GM21390 (cell line): ENCODE data around the gene POM121.
A peak's percentile ranks its signal among the peaks of the same experiment; 100 is the strongest.
"Not testable (repeated sequence)": the region's sequence is repeated elsewhere in the genome, so short reads cannot be mapped to it uniquely, and the experiment has no call there.

Experiments
- ATAC-seq: cut with Tn5 transposase; IDR thresholded peaks from one replicate; pipeline ENCODE4 v1.9.1; 2021; ENCODE audit not compliant: unreplicated experiment

The POM121 gene

DNA sequence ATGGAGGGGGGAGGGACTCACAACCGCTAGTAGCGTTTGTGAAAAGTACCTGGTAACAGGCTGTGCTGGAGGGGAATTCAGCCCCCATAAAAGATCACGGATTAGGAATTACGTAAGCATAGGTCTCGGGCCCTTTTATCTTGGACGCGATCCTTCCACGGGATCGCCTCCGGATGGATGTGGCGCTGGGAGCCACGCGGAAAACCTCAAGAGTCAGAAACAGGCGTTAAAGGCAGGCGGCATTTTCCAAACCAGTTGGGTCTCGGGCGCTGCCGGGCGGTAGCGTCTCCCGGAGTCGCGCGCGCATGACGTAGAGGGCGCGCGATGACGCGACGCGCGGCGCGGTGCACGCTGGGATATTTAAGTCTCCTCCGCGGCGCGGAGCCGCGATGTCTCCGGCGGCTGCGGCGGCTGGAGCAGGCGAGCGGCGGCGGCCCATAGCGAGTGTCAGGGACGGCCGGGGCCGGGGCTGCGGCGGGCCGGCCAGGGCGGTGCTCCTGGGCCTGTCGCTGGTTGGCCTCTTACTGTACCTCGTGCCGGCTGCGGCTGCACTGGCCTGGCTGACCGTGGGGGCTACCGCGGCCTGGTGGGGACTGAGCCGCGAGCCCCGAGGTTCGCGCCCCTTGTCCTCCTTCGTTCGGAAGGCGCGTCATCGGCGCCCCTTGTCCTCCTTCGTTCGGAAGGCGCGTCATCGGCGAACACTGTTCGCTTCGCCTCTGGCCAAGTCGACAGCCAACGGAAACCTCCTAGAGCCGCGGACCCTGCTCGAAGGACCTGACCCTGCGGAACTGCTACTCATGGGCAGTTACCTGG is at the start of gene POM121:
TSS of gene POM121 (plus strand) at position 363 of the 813 bp plus-strand sequence. CDS start at position 390, 27 bp downstream.
- ATAC-seq, result peak; percentile 86

DNA sequence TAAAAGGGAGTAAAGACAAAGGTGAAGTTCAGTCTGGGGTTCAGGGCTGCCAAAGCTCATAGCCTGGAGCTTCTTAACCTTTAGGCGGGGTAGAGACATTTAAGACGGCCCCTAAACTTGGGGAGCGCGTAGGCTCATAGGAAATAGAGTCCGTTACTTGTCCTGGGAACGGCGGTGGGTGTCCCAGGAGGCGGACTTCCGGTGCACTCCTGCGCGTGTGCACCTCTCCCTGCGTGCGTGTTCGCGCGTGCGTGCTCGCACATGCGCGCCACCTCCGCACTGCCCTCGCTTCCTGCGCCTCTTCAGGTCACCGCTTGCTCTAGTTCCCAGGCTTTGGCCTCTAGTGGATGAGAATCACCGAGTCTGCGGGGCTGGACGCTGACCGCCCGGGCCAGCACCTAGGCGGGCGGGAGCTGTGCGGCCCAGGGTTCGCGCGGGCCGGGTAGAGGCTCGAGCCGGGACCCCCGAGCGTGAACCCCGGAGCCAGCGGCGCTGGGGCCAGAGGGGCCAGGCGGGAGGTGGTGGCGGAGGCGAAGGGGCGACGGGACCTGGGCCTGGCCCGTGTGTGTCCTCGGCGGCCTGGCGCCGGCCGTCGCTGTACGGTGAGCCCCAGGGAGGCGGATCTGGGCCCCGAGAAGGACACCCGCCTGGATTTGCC is 45.7 kb upstream of the POM121 start:
- peak; percentile 99 for ATAC-seq

DNA sequence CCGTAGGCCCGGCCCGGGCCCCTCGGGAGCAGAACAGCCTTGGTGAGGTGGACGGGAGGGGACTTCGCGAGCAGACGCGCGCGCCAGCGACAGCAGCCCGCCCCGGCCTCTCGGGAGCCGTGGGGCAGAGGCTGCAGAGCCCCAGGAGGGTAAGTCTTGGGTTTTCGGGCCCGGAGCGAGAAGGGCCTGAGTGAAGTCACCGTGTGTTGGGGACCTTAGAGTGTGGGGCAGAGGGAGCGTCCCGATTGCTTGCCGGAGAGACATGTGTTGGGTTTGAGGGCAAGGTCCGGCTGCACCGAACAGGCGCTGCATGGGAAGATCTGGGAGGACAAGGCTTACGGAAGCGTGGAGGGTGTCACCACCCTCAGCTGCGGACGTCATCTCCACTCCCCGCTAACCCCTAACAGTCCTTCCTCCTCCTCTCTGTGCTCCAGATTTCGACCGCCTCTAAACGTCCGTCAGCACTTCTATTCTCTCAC is 45.1 kb upstream of the POM121 start:
- ATAC-seq, result not testable (repeated sequence)

DNA sequence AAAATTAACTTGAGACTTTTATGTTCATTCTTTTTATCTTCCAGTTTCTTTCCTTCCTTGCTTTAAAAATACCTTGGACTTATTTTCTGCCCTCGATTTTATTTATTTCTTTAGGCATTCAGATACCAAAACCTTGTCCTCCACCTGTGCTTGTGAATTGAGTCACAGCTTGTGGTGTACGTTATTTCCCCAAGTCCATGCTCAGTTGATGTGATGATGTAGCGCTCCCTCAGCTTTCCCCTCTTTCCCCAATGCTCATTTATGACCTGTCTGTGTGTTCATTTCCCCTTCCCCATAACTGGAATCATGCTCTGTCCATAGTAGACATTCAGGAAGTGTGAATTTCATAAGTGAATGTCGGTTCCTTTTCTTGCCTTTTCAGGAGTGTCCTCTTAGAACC is 33.1 kb upstream of the POM121 start:
- ATAC-seq, result not testable (repeated sequence)

DNA sequence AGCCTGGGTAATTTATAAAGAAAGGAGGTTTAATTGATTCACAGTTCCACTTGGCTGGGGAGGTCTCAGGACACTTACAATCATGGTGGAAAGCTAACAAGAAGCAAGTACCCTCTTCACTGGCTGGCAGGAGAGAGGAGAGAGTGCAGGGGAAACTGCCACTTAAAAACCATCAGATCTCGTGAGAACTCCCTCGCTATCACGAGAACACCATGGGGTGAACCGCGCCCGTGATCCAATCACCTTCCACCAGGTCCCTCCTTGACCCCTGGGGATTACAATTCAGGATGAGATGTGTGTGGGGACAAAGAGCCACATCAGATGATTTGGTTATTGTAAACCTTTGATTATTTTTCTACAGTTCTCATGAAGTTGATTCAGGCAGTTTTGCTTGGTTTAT is 20.2 kb upstream of the POM121 start:
- ATAC-seq, result not testable (repeated sequence)

DNA sequence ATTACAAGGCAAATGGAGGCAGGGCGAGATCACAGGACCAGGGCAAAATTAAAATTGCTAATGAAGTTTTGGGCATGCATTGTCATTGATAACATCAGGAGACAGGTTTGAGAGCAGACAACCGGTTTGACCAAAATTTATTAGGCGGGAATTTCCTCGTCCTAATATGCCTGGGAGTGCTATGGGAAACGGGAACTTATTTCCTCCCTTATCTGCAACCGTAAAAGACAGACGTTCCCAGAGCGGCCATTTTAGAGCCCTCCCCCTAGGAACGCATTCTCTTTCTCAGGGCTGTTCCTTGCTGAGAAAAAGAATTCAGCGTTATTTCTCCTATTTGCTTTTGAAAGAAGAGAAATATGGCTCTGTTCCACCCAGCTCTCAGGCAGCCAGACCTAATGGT is 16.5 kb upstream of the POM121 start:
- not testable (repeated sequence) for ATAC-seq

DNA sequence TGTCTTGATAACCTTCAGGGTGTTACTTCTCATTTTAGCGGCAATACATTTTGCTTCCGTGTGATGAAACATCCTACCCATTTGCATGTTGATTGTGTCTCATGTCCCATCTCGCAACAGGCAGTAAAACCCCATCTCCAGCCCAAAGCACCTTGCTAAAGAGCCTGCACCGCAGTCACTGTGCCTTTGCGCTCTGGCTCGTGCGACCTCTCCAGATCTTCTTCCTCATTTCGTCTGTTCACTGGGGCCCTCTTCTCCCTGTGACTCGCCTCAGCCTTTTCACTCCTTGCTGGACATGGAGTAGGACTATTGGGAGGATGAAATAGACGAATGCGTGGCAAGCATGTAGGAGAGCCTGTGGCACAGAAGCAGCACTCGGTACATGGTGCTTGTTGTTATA is 13.5 kb upstream of the POM121 start:
- not testable (repeated sequence) for ATAC-seq

DNA sequence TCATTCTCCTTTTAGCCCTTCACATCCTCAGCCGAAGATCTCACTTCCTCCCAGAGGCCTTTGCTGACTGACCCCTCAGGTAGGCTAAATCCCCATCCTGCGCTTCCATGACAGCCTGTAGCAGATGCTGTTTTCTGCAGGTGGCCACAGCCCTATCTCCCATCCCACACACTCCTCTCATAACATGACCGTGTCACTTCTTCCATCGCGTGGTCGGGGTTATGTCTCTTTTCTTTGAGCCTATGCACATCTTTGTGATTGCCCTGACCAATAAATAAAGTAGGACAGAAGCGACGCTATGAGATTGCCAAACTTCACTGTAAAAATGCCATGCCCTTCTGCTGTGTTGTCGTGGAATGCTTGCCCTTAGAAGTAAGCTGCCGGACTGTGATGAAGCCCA is 11.1 kb upstream of the POM121 start:
- not testable (repeated sequence) for ATAC-seq

DNA sequence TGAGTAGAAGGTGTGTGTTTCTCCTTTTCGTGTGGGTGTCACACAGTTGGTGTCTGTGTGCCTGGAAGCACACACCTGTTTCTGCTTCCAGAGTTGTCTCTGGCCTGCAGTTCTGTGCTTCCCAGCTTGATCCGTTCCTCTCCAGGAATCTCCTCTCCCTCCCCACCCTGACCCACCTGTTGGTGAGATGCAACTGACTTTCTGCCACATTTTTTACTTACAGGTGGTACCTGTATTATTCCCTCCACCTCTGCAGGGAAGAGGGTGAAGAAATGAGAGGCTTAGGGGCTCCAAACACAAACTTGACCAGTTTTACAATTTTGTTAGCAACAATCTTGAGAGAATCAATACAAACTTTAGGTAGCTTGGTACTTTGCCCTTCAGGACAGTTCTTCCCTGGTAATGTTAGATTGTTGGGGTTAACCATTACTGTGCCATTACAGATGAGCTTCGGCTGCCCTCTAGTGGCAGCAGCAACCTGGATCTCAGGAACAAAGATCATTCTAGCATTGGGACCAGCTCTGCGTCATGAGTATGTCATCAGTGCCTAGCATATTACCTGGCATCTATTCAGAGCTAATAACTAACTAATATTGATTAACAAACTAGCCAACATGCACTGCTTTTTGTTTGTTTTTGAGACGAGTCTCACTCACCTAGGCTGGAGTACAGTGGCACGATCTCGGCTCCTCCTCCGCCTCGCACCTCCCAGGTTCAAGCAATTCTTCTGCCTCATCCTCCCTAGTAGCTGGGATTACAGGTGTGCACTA is 10.0 kb upstream of the POM121 start:
- peak; percentile 79 for ATAC-seq

DNA sequence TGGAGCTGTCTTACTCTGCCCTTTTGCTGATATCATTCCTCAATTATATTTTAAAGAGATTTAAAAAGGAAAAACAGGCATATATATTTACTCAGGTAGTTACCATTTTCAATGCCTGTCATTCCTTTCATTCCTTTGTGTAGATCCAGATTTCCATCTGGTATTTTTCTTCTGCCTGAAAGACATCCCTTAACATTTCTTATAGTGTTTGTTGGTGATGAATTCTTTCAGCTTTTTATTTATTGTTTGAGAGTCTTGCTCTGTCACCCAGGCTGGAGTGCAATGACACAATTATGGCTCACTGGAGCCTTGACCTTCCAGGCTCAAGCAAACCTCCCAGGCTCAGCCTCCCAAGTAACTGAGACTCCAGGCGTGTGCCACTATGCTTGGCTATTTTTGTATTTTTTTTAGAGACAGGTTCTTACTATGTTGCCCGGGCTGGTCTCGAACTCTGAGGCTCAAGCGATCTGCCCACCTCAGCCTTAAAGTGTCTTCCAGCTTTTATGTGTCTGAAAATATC is 5.6 kb upstream of the POM121 start:
- no peak for ATAC-seq

DNA sequence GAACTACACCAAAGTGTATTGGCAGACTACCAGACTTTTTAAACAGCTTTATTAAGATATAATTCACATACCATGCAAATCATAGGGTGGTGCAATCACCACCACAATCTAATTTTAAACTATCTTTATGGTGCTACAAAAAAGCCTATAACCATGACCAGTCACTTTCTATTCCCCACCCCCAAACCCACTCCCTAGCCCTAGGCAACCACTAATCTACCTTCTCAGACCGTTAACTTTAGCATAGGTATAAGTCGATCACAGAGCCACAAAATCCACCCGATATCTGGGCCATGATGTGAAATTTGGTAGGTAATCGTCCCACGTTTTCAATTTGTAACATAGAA is 536 bp upstream of the POM121 start:
- peak; percentile 28 for ATAC-seq

DNA sequence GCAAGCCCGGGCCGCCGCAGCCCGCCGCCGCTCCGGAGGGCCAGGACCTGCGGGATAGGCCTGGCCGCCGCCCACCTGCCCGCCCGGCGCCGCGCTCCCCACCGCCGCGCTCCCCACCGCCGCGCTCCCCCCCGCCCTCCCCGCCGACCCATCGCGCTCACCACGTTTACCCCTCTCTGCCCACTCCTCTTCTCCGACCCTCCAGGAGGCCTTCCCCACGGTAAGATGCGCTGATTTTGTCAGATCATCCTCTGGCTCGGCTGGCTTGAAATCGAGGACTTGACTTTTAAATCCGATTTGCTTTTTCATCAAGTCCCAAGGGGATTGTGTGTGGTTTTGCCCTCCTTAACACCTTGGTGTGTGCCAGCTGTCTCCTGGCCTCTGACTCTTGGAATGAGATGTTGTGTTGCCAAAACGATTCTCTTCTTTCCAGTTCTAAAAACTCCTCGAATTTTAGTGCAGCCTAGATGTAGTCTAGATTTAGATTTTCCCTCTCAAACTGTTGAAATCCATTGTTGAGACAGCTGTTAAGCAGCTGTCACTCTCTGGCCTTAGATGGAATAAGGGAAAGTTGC is 738 bp downstream of the POM121 start:
- ATAC-seq, result no peak

DNA sequence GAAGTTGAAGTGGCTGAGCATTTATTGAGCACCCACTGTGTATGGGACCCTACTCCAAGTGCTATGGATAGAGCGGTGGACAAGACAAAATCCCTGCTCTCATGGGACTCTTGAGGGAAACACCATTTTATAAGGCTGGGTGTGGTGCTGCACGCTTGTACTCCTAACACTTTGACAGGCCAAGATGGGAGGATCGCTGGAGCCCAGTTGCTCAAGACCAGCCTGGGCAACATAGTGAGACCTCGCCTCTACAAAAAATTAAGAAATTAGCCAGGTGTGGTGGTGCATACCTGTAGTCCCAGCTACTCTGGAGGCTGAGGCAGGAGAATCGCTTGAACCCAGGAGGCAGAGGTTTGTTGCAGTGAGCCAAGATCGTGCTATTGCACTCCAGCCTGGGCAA is 2.9 kb downstream of the POM121 start:
- ATAC-seq, result not testable (repeated sequence)

DNA sequence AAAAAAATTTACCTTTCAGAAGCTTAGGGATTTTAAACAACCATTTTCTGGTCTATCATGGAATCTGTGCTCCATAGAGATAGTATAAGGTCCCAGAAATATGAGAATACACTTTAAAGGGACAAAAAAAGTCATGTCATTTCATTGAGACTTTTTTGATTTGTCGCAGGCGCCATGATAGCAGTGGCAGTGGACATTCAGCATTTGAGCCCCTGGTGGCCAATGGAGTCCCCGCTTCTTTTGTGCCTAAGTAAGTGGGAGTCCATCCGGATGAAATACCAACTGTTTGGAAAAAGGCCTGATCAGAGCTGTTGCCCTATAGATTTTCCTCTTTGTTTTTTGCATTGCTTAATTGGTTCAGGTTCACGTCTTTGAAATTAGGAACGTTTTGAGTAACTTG is 3.3 kb downstream of the POM121 start:
- ATAC-seq, result not testable (repeated sequence)

DNA sequence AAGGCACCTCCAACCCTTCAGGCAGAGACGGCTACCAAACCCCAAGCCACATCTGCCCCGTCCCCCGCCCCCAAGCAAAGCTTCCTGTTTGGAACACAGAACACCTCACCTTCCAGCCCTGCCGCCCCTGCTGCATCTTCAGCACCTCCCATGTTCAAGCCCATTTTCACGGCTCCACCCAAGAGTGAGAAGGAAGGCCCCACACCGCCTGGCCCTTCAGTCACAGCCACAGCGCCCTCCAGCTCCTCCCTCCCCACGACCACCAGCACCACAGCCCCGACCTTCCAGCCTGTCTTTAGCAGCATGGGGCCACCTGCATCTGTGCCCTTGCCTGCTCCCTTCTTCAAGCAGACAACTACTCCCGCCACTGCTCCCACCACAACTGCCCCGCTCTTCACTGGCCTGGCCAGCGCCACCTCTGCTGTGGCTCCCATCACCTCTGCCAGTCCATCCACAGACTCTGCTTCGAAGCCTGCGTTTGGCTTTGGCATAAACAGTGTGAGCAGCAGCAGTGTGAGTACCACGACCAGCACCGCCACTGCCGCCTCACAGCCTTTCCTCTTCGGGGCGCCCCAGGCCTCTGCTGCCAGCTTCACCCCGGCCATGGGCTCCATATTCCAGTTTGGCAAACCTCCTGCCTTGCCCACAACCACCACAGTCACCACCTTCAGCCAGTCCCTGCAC is 17.3 kb downstream of the POM121 start:
- not testable (repeated sequence) for ATAC-seq

DNA sequence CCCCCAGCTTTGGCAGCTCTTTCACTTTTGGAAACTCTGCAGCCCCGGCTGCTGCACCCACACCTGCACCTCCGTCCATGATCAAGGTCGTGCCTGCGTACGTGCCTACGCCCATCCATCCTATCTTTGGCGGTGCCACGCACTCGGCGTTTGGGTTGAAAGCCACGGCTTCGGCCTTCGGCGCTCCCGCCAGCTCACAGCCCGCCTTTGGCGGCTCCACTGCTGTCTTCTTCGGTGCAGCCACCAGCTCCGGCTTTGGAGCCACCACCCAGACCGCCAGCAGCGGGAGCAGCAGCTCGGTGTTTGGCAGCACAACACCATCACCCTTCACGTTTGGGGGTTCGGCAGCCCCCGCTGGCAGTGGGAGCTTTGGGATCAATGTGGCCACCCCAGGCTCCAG is 18.1 kb downstream of the POM121 start:
- not testable (repeated sequence) for ATAC-seq

DNA sequence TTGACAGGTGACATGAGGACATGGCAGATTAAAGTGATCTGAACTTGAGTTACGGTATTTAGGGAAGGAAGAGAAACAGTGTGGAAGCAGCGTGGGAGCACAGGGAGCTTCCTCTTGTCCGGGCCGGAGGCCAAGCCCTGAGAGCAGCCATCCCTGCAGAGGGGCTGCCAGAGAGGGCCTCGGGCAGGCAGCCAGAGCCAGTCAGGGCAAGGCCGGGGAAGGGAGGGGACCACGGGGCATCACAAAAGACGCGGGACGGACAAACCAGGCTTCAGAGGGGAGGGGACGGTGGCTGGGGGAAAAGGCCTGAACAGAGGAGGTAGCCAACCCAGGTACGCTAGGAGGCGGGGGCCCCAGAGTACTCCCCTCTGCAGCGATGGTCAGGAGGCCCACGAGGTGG is 20.0 kb downstream of the POM121 start:
- ATAC-seq, result not testable (repeated sequence)

DNA sequence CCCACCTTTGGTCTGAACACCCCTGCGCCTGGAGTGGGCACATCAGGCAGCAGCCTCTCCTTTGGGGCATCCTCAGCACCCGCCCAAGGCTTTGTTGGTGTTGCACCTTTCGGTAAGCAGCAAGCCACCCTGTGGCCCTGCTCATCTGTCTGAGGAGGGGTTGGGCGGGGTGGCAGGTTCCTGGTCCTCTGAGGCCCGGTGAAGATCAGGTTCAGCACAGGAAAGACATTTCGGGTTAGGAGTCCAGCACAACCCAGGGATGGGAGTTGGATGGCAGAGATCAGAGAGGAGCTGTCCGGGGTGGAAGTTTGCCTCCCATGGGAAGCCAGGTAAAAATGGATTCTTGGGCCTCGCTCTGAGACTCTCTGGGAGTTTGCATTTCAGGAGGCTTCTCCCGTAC is 20.7 kb downstream of the POM121 start:
- ATAC-seq, result not testable (repeated sequence)

DNA sequence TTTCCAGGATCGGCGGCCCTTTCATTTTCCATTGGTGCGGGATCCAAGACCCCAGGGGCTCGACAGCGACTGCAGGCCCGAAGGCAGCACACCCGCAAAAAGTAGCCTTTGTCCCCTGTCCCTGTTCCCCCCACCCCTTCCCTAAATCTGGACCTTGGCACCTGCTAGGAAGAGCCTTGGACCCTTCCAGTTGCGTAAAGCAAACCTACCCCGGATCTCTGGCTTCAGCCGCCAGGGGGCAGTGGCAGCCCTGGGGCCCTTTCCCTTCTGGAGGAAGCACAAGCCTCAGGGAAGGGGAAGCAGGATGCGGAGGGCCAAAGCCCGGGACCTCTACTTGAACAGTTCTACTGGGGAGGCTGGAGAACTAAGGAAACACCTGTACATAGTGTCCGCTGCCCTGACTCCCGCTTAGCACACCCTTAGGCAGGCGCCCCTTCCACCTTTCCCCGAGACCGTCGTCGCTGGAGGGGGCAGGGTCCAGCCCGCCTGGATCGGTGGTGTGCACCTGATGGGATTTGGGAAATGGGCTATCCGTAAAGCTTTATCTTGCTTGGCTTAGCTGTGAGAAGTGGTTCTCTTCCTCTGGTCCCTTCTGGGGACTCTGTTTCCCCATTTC is 21.3 kb downstream of the POM121 start:
- ATAC-seq, result not testable (repeated sequence)

DNA sequence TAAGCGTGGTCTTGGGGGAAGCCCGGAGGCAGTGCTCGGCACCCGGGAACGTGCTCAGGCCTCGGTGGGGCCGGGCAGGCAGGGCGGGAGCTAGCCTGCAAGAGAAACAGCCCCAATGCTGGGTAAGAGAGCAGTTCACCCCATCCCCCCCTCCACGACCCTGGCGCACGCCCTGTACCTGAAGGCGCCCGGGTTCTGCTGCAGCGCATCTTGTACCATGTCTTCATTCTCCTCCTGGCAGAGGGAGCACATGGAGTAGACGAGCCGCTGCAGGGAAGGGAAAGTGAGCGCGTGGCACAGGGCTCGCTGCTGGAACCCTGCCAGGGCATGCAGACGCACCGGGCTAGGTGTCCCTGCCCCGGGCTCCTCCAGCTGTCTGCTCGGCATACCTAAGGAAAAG is 23.8 kb downstream of the POM121 start:
- not testable (repeated sequence) for ATAC-seq
